Measurements from ENCODE around the gene DLL3. TPM values are rescaled to one million over a fixed set of nuclear protein-coding genes. Genes with fewer than 3 reads are reported as not detected.

Gene DLL3
- total RNA-seq, 1 experiment from 2014 or later, result 16.4 TPM

GRCh38 chr19:39480337-39481228 is 18.2 kb upstream of the DLL3 start, which contains the start of gene TIMM50:
Gene TIMM50, plus strand, starts transcription at chr19:39480838. Its CDS starts 16 bp downstream, at chr19:39480854.
- peak; percentile 100 for DNase-seq (ENCODE audit: low spot score)
- POLR2A ChIA-PET, result interaction anchor here (0.6 to 1.2 kb wide), 7 partner anchors 18 to 90 kb away, joined by 3 to 7 read pairs (median 5); partner anchors contain the start of genes DLL3, MED29, PAF1 and RPS16
- ATAC-seq, result peak; percentile 96
- Mint-ChIP-seq H3K36me3 (peaks cover 22% of the 10 kb centered on the region), H3K4me1 (peaks cover 18% of the 10 kb centered on the region), H3K27me3 (ENCODE audit: low read depth) (no peaks in the 10 kb centered on the region), H3K9me3 (no peaks in the 10 kb centered on the region), H3K27ac (peak within 1 kb of the TSS; percentile 99), H3K4me3 (peak within 1 kb of the TSS; percentile 91)
- CTCF ChIA-PET, result interaction anchor here (0.8 to 1.5 kb wide), 12 partner anchors 17 to 83 kb away, joined by 3 to 20 read pairs (median 4); partner anchors contain the start of genes DLL3, EID2B and RPS16
- TF ChIP-seq ZBTB21 (CRISPR knock-in tag; IDR thresholded peaks at IDR 0.05; ENCODE audit: borderline replicate concordance), result no peak
- no peak for TF ChIP-seq NR2C2 (CRISPR knock-in tag; IDR thresholded peaks at IDR 0.05)
- no peak for TF ChIP-seq MXD4 (CRISPR knock-in tag; IDR thresholded peaks at IDR 0.05; ENCODE audit: borderline replicate concordance)
- TF ChIP-seq PRRX2 (CRISPR knock-in tag; IDR thresholded peaks at IDR 0.05), result no peak
- TF ChIP-seq IRF2 (CRISPR knock-in tag; IDR thresholded peaks at IDR 0.05; ENCODE audit: borderline replicate concordance, low read depth), result no peak
- TF ChIP-seq ELF4 (CRISPR knock-in tag; IDR thresholded peaks at IDR 0.05; ENCODE audit: low read depth), result 0 out of 2 replicates have a peak, but pooled peaks have one; percentile 40
- no peak for TF ChIP-seq TEAD4 (CRISPR knock-in tag; IDR thresholded peaks at IDR 0.05)
- peak; percentile 93; the same call in 1 of the 2 replicates for TF ChIP-seq ZBTB43 (CRISPR knock-in tag; IDR thresholded peaks at IDR 0.05)
- TF ChIP-seq HMGA2 (CRISPR knock-in tag; IDR thresholded peaks at IDR 0.05), result no peak
- TF ChIP-seq ZNF219 (CRISPR knock-in tag; IDR thresholded peaks at IDR 0.05; ENCODE audit: borderline replicate concordance), result no peak
- TF ChIP-seq TCF7 (CRISPR knock-in tag; IDR thresholded peaks at IDR 0.05; ENCODE audit: low read depth), result 0 out of 2 replicates have a peak, but pooled peaks have one; percentile 36
- TF ChIP-seq CBFB (CRISPR knock-in tag; IDR thresholded peaks at IDR 0.05; ENCODE audit: low read depth), result no peak; the same call in 1 of the 2 replicates
- no peak for TF ChIP-seq ZNF232 (CRISPR knock-in tag; IDR thresholded peaks at IDR 0.05)
- TF ChIP-seq E2F1 (CRISPR knock-in tag; IDR thresholded peaks at IDR 0.05), result peak; percentile 67; the same call in 1 of the 2 replicates
- no peak for TF ChIP-seq NR3C1 (CRISPR knock-in tag; conservative IDR thresholded peaks at IDR 0.05; ENCODE audit: low read depth)
- peak; percentile 87; the same call in 1 of the 2 replicates for TF ChIP-seq FOXK1 (CRISPR knock-in tag; IDR thresholded peaks at IDR 0.05)
- no peak for TF ChIP-seq CTCF (IDR thresholded peaks at IDR 0.05)
- TF ChIP-seq FOXP1 (CRISPR knock-in tag; IDR thresholded peaks at IDR 0.05; ENCODE audit: borderline replicate concordance), result peak; percentile 74; the same call in 1 of the 2 replicates
- TF ChIP-seq CDX4 (CRISPR knock-in tag; IDR thresholded peaks at IDR 0.05; ENCODE audit: borderline replicate concordance), result no peak
- TF ChIP-seq ZNF532 (CRISPR knock-in tag; IDR thresholded peaks at IDR 0.05; ENCODE audit: borderline replicate concordance), result no peak
- TF ChIP-seq ARID4B (CRISPR knock-in tag; IDR thresholded peaks at IDR 0.05; ENCODE audit: borderline replicate concordance), result peak; percentile 87

Measured in WTC11 (cell line).